SK-N-SH treated with all-trans-retinoic acid at 6 μM for 48 hours (cell line): ENCODE measurements around the gene PPP1R15B.

Experiments
- ATAC-seq: fragments of 200-7000 bp; cut with Tn5 transposase; 3 replicates; pipeline ENCODE4 v1.9.1; 2020; ENCODE audit warnings: mild to moderate bottlenecking, moderate library complexity
- ARNTL ChIP-seq: fragments of 450-650 bp; formaldehyde crosslinking; IDR thresholded peaks from 2 replicates; pipeline ENCODE4 v1.5.0; 2020; ENCODE audit warnings: low read depth, mild to moderate bottlenecking, moderate library complexity, borderline replicate concordance
- BACH2 ChIP-seq: fragments of 250-450 bp; sonication (Bioruptor Pico); IDR thresholded peaks from 2 replicates; pipeline ENCODE4 v1.9.0; 2021; ENCODE audit warnings: mild to moderate bottlenecking, borderline replicate concordance
- CSDC2 ChIP-seq: fragments of 250-450 bp; sonication (Bioruptor Pico); IDR thresholded peaks from 2 replicates; pipeline ENCODE4 v1.5.0; 2020; ENCODE audit warnings: mild to moderate bottlenecking, moderate library complexity
- ESRRG ChIP-seq: fragments of 250-450 bp; sonication (Bioruptor Pico); IDR thresholded peaks from 2 replicates; pipeline ENCODE4 v1.6.1; 2021; ENCODE audit warnings: mild to moderate bottlenecking
- GLIS3 ChIP-seq: fragments of 250-450 bp; sonication (Bioruptor Pico); IDR thresholded peaks from 2 replicates; pipeline ENCODE4 v1.5.0; 2020; ENCODE audit warnings: mild to moderate bottlenecking, moderate library complexity
- ISL1 ChIP-seq: fragments of 250-450 bp; sonication (Bioruptor Pico); IDR thresholded peaks from 2 replicates; pipeline ENCODE4 v2.1.2; 2022; ENCODE audit warnings: mild to moderate bottlenecking, moderate library complexity
- OSR1 ChIP-seq: fragments of 250-450 bp; sonication (Bioruptor Pico); IDR thresholded peaks from 2 replicates; pipeline ENCODE4 v1.8.0; 2022; ENCODE audit warnings: moderate library complexity, mild to moderate bottlenecking, inconsistent platforms
- PPARA ChIP-seq: fragments of 250-450 bp; sonication (Bioruptor Pico); IDR thresholded peaks from 2 replicates; pipeline ENCODE4 v1.5.0; 2020; ENCODE audit warnings: mild to moderate bottlenecking, borderline replicate concordance
- SNAI2 ChIP-seq: fragments of 250-450 bp; sonication (Bioruptor Pico); IDR thresholded peaks from 2 replicates; pipeline ENCODE4 v1.5.0; 2020; ENCODE audit warnings: mild to moderate bottlenecking, moderate library complexity
- TCF4 ChIP-seq: fragments of 250-450 bp; sonication (Bioruptor Pico); IDR thresholded peaks from 2 replicates; pipeline ENCODE4 v1.8.0; 2021; ENCODE audit warnings: mild to moderate bottlenecking, moderate library complexity, borderline replicate concordance
- TOX ChIP-seq: fragments of 250-450 bp; sonication (Bioruptor Pico); IDR thresholded peaks from 2 replicates; pipeline ENCODE4 v1.8.0; 2021; ENCODE audit warnings: mild to moderate bottlenecking, moderate library complexity, borderline replicate concordance
- ZC3H10 ChIP-seq: fragments of 250-450 bp; sonication (Bioruptor Pico); IDR thresholded peaks from 2 replicates; pipeline ENCODE4 v1.5.1; 2021; ENCODE audit warnings: mild to moderate bottlenecking, moderate library complexity
- ZFP3 ChIP-seq: fragments of 250-450 bp; sonication (Bioruptor Pico); IDR thresholded peaks from 2 replicates; pipeline ENCODE4 v1.5.0; 2020; ENCODE audit warnings: mild to moderate bottlenecking, moderate library complexity
- ZFP30 ChIP-seq: fragments of 450-650 bp; formaldehyde crosslinking; IDR thresholded peaks from 2 replicates; pipeline ENCODE4 v1.5.0; 2022; ENCODE audit warnings: mild to moderate bottlenecking, moderate library complexity
- ZNF70 ChIP-seq: fragments of 450-650 bp; formaldehyde crosslinking; IDR thresholded peaks from 2 replicates; pipeline ENCODE4 v1.5.0; 2020; ENCODE audit warnings: mild to moderate bottlenecking, moderate library complexity
- ZNF8 ChIP-seq: fragments of 450-650 bp; formaldehyde crosslinking; IDR thresholded peaks from 2 replicates; pipeline ENCODE4 v1.5.0; 2020; ENCODE audit warnings: mild to moderate bottlenecking, moderate library complexity
- TF ChIP-seq, protein P1 (sequence below): fragments of 250-450 bp; sonication (Bioruptor Pico); IDR thresholded peaks from 2 replicates; pipeline ENCODE4 v1.5.1; 2021; ENCODE audit warnings: mild to moderate bottlenecking, moderate library complexity
- TF ChIP-seq, protein P2 (sequence below): fragments of 250-450 bp; sonication (Bioruptor Pico); IDR thresholded peaks from 2 replicates; pipeline ENCODE4 v1.8.0; 2020; ENCODE audit warnings: mild to moderate bottlenecking, moderate library complexity, borderline replicate concordance
- TF ChIP-seq, protein P3 (sequence below): fragments of 250-450 bp; sonication (Bioruptor Pico); IDR thresholded peaks from 2 replicates; pipeline ENCODE4 v1.5.0; 2020; ENCODE audit warnings: mild to moderate bottlenecking, moderate library complexity
- TF ChIP-seq, protein P4 (sequence below): fragments of 250-450 bp; sonication (Bioruptor Pico); IDR thresholded peaks from 2 replicates; pipeline ENCODE4 v1.8.0; 2021; ENCODE audit warnings: low read depth, mild to moderate bottlenecking, moderate library complexity, borderline replicate concordance

Gene PPP1R15B

DNA sequence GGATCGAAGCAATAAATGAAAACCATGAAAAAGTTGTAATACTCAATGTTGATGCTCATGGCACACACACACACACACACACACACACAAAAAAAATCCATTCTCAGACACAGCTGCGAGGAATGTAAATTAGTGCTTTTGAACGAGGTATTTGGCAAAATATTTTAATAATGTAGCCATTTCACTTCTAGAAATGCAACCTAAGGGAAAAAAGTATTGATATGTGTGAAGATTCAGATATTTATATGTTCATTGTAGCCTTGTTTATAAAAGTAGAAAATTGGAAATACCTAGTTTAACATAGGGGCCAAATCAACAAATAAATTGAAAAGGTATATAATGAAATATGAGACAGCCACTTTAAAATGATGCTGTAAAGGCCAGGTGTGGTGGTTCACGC, 55.7 kb downstream of the PPP1R15B start:
- TF ChIP-seq BACH2 (CRISPR knock-in tag) (no peak), OSR1 (CRISPR knock-in tag) (no peak), ZNF70 (no peak), ZFP30 (CRISPR knock-in tag) (no peak), ZFP3 (CRISPR knock-in tag) (no peak), ZNF8 (CRISPR knock-in tag) (no peak), ISL1 (CRISPR knock-in tag) (no peak), GLIS3 (CRISPR knock-in tag) (no peak), ARNTL (CRISPR knock-in tag) (no peak), TOX (no peak), ESRRG (CRISPR knock-in tag) (no peak), SNAI2 (CRISPR knock-in tag) (no peak)
- TF ChIP-seq, protein P1, sequence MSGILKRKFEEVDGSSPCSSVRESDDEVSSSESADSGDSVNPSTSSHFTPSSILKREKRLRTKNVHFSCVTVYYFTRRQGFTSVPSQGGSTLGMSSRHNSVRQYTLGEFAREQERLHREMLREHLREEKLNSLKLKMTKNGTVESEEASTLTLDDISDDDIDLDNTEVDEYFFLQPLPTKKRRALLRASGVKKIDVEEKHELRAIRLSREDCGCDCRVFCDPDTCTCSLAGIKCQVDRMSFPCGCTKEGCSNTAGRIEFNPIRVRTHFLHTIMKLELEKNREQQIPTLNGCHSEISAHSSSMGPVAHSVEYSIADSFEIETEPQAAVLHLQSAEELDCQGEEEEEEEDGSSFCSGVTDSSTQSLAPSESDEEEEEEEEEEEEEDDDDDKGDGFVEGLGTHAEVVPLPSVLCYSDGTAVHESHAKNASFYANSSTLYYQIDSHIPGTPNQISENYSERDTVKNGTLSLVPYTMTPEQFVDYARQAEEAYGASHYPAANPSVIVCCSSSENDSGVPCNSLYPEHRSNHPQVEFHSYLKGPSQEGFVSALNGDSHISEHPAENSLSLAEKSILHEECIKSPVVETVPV (CRISPR knock-in tag) = no peak
- TF ChIP-seq, protein P2, sequence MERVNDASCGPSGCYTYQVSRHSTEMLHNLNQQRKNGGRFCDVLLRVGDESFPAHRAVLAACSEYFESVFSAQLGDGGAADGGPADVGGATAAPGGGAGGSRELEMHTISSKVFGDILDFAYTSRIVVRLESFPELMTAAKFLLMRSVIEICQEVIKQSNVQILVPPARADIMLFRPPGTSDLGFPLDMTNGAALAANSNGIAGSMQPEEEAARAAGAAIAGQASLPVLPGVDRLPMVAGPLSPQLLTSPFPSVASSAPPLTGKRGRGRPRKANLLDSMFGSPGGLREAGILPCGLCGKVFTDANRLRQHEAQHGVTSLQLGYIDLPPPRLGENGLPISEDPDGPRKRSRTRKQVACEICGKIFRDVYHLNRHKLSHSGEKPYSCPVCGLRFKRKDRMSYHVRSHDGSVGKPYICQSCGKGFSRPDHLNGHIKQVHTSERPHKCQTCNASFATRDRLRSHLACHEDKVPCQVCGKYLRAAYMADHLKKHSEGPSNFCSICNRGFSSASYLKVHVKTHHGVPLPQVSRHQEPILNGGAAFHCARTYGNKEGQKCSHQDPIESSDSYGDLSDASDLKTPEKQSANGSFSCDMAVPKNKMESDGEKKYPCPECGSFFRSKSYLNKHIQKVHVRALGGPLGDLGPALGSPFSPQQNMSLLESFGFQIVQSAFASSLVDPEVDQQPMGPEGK = no peak
- TF ChIP-seq, protein P3, sequence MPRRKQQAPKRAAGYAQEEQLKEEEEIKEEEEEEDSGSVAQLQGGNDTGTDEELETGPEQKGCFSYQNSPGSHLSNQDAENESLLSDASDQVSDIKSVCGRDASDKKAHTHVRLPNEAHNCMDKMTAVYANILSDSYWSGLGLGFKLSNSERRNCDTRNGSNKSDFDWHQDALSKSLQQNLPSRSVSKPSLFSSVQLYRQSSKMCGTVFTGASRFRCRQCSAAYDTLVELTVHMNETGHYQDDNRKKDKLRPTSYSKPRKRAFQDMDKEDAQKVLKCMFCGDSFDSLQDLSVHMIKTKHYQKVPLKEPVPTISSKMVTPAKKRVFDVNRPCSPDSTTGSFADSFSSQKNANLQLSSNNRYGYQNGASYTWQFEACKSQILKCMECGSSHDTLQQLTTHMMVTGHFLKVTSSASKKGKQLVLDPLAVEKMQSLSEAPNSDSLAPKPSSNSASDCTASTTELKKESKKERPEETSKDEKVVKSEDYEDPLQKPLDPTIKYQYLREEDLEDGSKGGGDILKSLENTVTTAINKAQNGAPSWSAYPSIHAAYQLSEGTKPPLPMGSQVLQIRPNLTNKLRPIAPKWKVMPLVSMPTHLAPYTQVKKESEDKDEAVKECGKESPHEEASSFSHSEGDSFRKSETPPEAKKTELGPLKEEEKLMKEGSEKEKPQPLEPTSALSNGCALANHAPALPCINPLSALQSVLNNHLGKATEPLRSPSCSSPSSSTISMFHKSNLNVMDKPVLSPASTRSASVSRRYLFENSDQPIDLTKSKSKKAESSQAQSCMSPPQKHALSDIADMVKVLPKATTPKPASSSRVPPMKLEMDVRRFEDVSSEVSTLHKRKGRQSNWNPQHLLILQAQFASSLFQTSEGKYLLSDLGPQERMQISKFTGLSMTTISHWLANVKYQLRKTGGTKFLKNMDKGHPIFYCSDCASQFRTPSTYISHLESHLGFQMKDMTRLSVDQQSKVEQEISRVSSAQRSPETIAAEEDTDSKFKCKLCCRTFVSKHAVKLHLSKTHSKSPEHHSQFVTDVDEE = no peak
- TF ChIP-seq, protein P4, sequence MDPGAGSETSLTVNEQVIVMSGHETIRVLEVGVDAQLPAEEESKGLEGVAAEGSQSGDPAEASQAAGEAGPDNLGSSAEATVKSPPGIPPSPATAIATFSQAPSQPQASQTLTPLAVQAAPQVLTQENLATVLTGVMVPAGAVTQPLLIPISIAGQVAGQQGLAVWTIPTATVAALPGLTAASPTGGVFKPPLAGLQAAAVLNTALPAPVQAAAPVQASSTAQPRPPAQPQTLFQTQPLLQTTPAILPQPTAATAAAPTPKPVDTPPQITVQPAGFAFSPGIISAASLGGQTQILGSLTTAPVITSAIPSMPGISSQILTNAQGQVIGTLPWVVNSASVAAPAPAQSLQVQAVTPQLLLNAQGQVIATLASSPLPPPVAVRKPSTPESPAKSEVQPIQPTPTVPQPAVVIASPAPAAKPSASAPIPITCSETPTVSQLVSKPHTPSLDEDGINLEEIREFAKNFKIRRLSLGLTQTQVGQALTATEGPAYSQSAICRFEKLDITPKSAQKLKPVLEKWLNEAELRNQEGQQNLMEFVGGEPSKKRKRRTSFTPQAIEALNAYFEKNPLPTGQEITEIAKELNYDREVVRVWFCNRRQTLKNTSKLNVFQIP (CRISPR knock-in tag) = no peak
- ATAC-seq = no peak

DNA sequence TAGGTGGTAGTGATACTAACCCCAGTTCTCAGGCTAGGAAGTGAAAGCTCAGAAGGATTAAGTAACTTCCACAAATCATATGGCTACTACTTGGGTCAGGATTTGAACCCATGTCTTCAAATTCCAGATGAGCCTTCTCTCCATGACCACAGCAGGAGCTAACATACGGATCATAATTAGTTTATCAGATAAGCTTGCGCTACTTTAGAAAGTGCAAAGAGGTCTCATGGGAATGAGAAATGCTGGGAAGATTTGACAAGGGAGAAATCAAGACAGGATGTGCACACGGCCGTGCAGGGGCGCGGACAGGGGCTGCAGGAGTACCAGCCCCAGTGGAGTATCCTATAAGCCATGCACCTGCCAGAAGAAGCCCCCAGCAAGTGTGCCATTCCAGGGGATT, 57.0 kb downstream of the PPP1R15B start:
- no peak for TF ChIP-seq ZFP3 (CRISPR knock-in tag)
- TF ChIP-seq PPARA (CRISPR knock-in tag) = no peak
- TF ChIP-seq, protein P3 = no peak
- no peak for TF ChIP-seq ZC3H10 (CRISPR knock-in tag)
- no peak for TF ChIP-seq ZFP30 (CRISPR knock-in tag)
- TF ChIP-seq ZNF8 (CRISPR knock-in tag) = no peak
- TF ChIP-seq TCF4 = no peak
- TF ChIP-seq ZNF70 = no peak
- no peak for TF ChIP-seq CSDC2 (CRISPR knock-in tag)
- TF ChIP-seq ISL1 (CRISPR knock-in tag) = no peak
- ATAC-seq = no peak
